Smooth muscle cell (in vitro differentiated cells): Measurements from ENCODE around the gene SHANK3. TPM values are rescaled to one million over a fixed set of nuclear protein-coding genes. Genes with fewer than 3 reads are reported as not detected.

Experiments
- DNase-seq: peaks from one replicate; lab custom pipeline; 2025; ENCODE audit not compliant: unreplicated experiment; lab: John Stamatoyannopoulos, UW
- H2AFZ ChIP-seq: fragments of 200-600 bp; sonication (generic); 2 replicates; pipeline ENCODE4 v1.6.0; 2016; ENCODE audit warnings: antibody characterized with exemption, low read depth, mild to moderate bottlenecking
- H3F3A ChIP-seq: fragments of 200-600 bp; sonication (generic); 2 replicates; pipeline ENCODE4 v1.6.0; 2017; ENCODE audit warnings: antibody characterized with exemption, low read depth
- H3K27ac ChIP-seq: fragments of 200-600 bp; sonication (generic); 2 replicates; pipeline ENCODE4 v1.5.1; 2016; ENCODE audit warnings: low read depth, mild to moderate bottlenecking
- H3K27me3 ChIP-seq: fragments of 200-600 bp; sonication (generic); 2 replicates; pipeline ENCODE4 v1.6.1; 2016; ENCODE audit warnings: low read depth, mild to moderate bottlenecking
- H3K36me3 ChIP-seq: fragments of 200-600 bp; sonication (generic); 2 replicates; pipeline ENCODE4 v1.5.1; 2016; ENCODE audit warnings: low read depth
- H3K4me1 ChIP-seq: fragments of 200-600 bp; sonication (generic); 2 replicates; pipeline ENCODE4 v1.5.1; 2016; ENCODE audit warnings: low read depth
- H3K4me2 ChIP-seq: fragments of 200-600 bp; sonication (generic); 2 replicates; pipeline ENCODE4 v1.6.0; 2016; ENCODE audit warnings: mild to moderate bottlenecking
- H3K4me3 ChIP-seq: fragments of 200-600 bp; sonication (generic); 2 replicates; pipeline ENCODE4 v1.5.1; 2016; ENCODE audit warnings: mild to moderate bottlenecking
- H3K79me2 ChIP-seq: fragments of 200-600 bp; sonication (generic); 2 replicates; pipeline ENCODE4 v1.6.0; 2016; ENCODE audit warnings: low read depth, mild to moderate bottlenecking
- H3K9ac ChIP-seq: fragments of 200-600 bp; sonication (generic); 2 replicates; pipeline ENCODE4 v1.6.0; 2016; ENCODE audit warnings: low read depth
- H3K9me3 ChIP-seq: fragments of 200-600 bp; sonication (generic); replicated peaks from 2 replicates; pipeline ENCODE4 v1.5.1; 2016; ENCODE audit warnings: low read depth
- H4K20me1 ChIP-seq: fragments of 200-600 bp; sonication (generic); 2 replicates; pipeline ENCODE4 v1.6.0; 2016; ENCODE audit warnings: low read depth
- WGBS: methylation state at CpG from one replicate; pipeline ENCODE4 v1.1.7; 2016; ENCODE audit warnings: low lambda C conversion rate; 5-methylcytosine and 5-hydroxymethylcytosine counted together
- polyA plus RNA-seq: library from polyadenylated mRNA; unstranded; fragments of >200 nt; fragmentation: Nextera tagmentation; extraction: Ambion mirVana; gene quantifications from 2 replicates; pipeline ENCODE4 v1.2.1, GENCODE V29; 2016
- total RNA-seq: library from RNA; depleted of rRNA; stranded (reverse); fragments of >200 nt; gene quantifications from 2 replicates; pipeline ENCODE4 v1.2.3, GENCODE V29; 2014
- TF ChIP-seq, protein P1 (sequence below): fragments of 200-600 bp; sonication (generic); IDR thresholded peaks from 2 replicates; pipeline ENCODE4 v1.5.1; 2017; ENCODE audit warnings: borderline replicate concordance, mild to moderate bottlenecking, antibody characterized with exemption; ENCODE audit not compliant: insufficient read depth, poor library complexity, severe bottlenecking

The SHANK3 gene
- total and polyA plus RNA-seq, 2 experiments from 2014 or later = 1.9 to 2.0 TPM

DNA sequence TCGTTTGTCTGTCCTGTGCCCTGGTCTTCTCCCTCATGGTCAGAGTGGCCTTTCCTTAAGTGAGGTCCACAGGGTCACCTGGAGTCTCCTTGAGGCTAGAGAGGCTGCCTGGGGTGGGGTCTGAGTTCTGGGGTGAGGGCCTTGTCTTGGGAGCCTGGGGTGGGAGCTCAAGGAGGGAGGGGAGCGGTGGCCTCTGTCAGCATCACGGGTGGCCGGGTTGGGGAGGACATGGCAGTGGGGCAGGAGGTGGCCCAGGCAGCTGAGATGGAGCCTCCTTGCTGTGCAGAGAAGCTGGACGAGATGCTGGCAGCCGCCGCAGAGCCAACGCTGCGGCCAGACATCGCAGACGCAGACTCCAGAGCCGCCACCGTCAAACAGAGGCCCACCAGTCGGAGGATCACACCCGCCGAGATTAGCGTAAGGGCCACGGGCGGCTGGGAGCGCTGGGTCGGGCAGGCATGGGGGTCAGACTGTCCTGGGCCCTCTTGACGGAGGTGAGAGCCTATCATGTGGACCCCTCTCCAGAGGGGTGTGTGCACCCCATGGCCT lies 42.1 kb downstream of the SHANK3 start:
- no peak for DNase-seq

DNA sequence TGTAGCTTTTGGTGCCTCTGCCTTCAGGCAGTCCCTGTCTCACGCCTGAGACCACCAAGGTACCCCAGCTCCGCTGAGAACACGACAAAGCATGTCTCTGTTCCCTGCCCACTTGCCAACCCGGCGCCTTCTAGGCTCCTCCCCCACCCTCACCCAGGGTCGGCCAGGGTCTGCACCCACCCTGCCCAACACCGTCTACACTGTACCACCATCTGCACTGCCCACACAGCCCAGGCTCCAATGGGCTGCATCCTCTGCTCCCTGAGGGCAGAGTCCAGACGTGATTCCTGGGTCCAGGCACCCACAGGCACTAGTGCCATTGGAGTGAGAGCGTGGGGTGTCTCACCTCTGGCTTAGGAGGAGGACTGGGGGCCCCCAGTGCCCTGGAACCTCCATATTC lies 42.6 kb downstream of the SHANK3 start:
- Histone ChIP-seq H2AFZ (no peak overlapping the region), H3K4me1 (no peaks in the 10 kb centered on the region), H3K9me3 (no peaks in the 10 kb centered on the region), H3K79me2 (no peaks in the 10 kb centered on the region), H3K27ac (no peak overlapping the region), H3K27me3 (peaks cover 23% of the 10 kb centered on the region), H4K20me1 (peaks cover 9% of the 10 kb centered on the region), H3K36me3 (no peaks in the 10 kb centered on the region), H3K9ac (no peak overlapping the region), H3F3A (no peaks in the 10 kb centered on the region), H3K4me3 (no peak overlapping the region), H3K4me2 (no peak overlapping the region)
- no peak for DNase-seq
- TF ChIP-seq, protein P1, sequence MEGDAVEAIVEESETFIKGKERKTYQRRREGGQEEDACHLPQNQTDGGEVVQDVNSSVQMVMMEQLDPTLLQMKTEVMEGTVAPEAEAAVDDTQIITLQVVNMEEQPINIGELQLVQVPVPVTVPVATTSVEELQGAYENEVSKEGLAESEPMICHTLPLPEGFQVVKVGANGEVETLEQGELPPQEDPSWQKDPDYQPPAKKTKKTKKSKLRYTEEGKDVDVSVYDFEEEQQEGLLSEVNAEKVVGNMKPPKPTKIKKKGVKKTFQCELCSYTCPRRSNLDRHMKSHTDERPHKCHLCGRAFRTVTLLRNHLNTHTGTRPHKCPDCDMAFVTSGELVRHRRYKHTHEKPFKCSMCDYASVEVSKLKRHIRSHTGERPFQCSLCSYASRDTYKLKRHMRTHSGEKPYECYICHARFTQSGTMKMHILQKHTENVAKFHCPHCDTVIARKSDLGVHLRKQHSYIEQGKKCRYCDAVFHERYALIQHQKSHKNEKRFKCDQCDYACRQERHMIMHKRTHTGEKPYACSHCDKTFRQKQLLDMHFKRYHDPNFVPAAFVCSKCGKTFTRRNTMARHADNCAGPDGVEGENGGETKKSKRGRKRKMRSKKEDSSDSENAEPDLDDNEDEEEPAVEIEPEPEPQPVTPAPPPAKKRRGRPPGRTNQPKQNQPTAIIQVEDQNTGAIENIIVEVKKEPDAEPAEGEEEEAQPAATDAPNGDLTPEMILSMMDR = no peak
- WGBS = 95% methylated on average over 8 of the region's 9 CpGs

More for the DNA sequence above, 42.1 kb downstream of the SHANK3 start:
- H3K4me1 ChIP-seq = no peaks in the 10 kb centered on the region
- peaks cover 18% of the 10 kb centered on the region for H3K27me3 ChIP-seq
- WGBS = 94% methylated on average over 19 of the region's 22 CpGs
- H3K9me3 ChIP-seq = no peaks in the 10 kb centered on the region
- H3K4me2 ChIP-seq = no peak overlapping the region
- H3K27ac ChIP-seq = no peak overlapping the region
- no peak overlapping the region for H3K9ac ChIP-seq
- H2AFZ ChIP-seq = no peak overlapping the region
- H3K36me3 ChIP-seq = no peaks in the 10 kb centered on the region
- no peak overlapping the region for H3K4me3 ChIP-seq
- no peaks in the 10 kb centered on the region for H3K79me2 ChIP-seq
- TF ChIP-seq, protein P1 = no peak
- H3F3A ChIP-seq = no peaks in the 10 kb centered on the region
- H4K20me1 ChIP-seq = peaks cover 6% of the 10 kb centered on the region

GRCh38 chr22:50715776-50716175 lies 43.2 kb downstream of the SHANK3 start:
- TF ChIP-seq, protein P1 = no peak

More at GRCh38 chr22:50715776-50716175, 43.2 kb downstream of the SHANK3 start:
- Histone ChIP-seq H3K4me2 (no peak overlapping the region), H4K20me1 (peaks cover 9% of the 10 kb centered on the region), H3K9me3 (no peaks in the 10 kb centered on the region), H3K4me1 (no peaks in the 10 kb centered on the region), H2AFZ (no peak overlapping the region), H3K27me3 (peaks cover 29% of the 10 kb centered on the region), H3F3A (no peaks in the 10 kb centered on the region), H3K79me2 (no peaks in the 10 kb centered on the region), H3K9ac (no peak overlapping the region), H3K36me3 (no peaks in the 10 kb centered on the region), H3K27ac (no peak overlapping the region), H3K4me3 (no peak overlapping the region)
- 92% methylated on average over 6 of the region's 7 CpGs for WGBS
- no peak for DNase-seq
